Liver (tissue), 3 donors: ENCODE results near the gene FREM2.

Experiments used
- CTCF ChIP-seq: fragments of 150-350 bp; IDR thresholded peaks from 2 replicates; pipeline ENCODE4 v1.5.1; 2017; ENCODE audit warnings: improper control_type of control experiment, low read depth, low read length; ENCODE audit not compliant: missing input control
- JUND ChIP-seq, 2 donors: IDR thresholded peaks; 2 replicates each; pipeline ENCODE4 v1.6.1; 2016; ENCODE audit warnings: antibody characterized with exemption in 2 of 2
- REST ChIP-seq: IDR thresholded peaks from 2 replicates; pipeline ENCODE4 v1.6.1; 2016; ENCODE audit warnings: antibody characterized with exemption, mild to moderate bottlenecking
- YY1 ChIP-seq: IDR thresholded peaks from 2 replicates; pipeline ENCODE4 v1.6.1; 2016; ENCODE audit warnings: antibody characterized with exemption, mild to moderate bottlenecking
- donor health status: healthy.
- donor health status: healthy.

GRCh38 chr13:38686577-38687245 lies at the start of gene FREM2:
- TF ChIP-seq CTCF (no peak), JUND (IDR thresholded peaks at IDR 0.05) (no peak), REST (no peak), YY1 (no peak)
